GM19452 (cell line): Measurements from ENCODE around the gene STAG3.
"Not testable (repeated sequence)": the region's sequence is repeated elsewhere in the genome, so short reads cannot be mapped to it uniquely, and the experiment has no call there.

Experiments
- ATAC-seq: cut with Tn5 transposase; IDR thresholded peaks from one replicate; pipeline ENCODE4 v1.9.1; 2021; ENCODE audit not compliant: unreplicated experiment

STAG3 gene, protein sequence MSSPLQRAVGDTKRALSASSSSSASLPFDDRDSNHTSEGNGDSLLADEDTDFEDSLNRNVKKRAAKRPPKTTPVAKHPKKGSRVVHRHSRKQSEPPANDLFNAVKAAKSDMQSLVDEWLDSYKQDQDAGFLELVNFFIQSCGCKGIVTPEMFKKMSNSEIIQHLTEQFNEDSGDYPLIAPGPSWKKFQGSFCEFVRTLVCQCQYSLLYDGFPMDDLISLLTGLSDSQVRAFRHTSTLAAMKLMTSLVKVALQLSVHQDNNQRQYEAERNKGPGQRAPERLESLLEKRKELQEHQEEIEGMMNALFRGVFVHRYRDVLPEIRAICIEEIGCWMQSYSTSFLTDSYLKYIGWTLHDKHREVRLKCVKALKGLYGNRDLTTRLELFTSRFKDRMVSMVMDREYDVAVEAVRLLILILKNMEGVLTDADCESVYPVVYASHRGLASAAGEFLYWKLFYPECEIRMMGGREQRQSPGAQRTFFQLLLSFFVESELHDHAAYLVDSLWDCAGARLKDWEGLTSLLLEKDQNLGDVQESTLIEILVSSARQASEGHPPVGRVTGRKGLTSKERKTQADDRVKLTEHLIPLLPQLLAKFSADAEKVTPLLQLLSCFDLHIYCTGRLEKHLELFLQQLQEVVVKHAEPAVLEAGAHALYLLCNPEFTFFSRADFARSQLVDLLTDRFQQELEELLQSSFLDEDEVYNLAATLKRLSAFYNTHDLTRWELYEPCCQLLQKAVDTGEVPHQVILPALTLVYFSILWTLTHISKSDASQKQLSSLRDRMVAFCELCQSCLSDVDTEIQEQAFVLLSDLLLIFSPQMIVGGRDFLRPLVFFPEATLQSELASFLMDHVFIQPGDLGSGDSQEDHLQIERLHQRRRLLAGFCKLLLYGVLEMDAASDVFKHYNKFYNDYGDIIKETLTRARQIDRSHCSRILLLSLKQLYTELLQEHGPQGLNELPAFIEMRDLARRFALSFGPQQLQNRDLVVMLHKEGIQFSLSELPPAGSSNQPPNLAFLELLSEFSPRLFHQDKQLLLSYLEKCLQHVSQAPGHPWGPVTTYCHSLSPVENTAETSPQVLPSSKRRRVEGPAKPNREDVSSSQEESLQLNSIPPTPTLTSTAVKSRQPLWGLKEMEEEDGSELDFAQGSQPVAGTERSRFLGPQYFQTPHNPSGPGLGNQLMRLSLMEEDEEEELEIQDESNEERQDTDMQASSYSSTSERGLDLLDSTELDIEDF

DNA sequence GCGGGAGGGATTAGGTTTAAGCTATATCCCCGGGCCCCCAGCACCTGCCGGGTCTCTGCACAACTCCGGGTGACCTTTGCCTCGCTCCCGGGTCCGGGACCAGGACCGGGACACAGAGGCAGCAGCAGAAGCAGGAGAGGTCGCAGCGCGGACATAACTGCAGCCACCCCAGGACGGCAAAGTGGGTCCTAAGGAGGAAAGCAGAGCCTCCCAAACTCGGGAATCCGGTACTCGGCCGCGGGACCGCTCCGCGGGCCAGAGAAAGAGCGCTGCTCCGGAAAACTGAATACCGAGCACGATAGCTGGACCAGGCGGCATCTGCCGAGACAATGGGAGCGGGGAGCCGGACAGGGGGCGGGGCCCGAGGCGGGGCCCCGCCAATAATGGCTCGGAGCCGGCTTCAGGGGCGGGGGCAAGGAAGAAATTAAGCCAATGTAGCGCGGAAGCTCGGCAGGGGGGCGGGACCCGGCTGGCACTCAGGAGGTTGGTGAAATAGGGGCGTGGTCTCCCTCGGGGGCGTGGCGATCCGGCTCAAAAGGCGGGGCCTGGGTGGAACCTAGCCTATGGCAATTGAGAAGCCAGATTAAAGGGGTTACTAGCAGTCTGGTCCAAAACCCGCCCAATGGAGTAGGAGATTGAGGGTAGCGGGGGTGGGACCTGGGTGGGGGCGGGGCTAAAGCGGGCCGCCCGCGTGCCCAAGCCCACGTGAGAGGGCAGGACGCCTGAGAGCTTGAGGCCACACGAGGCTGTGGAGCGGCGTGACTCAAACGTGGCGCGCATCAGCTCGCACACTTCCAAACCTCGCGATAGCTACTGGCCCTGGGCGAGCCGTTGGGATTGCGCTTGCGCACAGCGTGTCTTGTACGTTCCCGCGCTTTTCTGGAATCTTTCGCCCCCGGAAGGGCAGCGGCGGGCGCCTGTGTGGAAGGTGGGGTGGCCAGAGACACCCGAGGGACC is at the start of gene STAG3, which contains the start of gene GPC2:
Gene STAG3, plus strand, starts transcription at position 874 of the 957 bp plus-strand sequence. CDS start 2,639 bp downstream, outside the sequence.
Gene GPC2, minus strand, starts transcription at position 337 of the 957 bp plus-strand sequence. Its CDS starts 182 bp downstream, at position 155.
- peak; percentile 83 for ATAC-seq

DNA sequence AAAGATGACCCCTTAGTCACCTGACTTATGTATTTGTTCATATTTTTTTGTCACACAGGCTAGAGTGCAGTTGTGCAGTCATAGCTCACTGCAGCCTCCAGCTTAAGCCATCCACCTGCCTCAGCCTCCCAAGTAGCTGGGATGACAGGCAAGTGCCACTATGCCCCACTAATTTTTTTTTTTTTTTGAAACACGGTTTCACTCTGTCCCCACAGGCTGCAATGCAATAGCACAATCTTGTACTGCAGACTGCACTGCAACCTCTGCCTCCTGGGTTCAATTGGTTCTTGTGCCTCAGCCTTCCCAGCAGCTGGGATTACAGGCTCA is 49.1 kb upstream of the STAG3 start:
- no peak for ATAC-seq

DNA sequence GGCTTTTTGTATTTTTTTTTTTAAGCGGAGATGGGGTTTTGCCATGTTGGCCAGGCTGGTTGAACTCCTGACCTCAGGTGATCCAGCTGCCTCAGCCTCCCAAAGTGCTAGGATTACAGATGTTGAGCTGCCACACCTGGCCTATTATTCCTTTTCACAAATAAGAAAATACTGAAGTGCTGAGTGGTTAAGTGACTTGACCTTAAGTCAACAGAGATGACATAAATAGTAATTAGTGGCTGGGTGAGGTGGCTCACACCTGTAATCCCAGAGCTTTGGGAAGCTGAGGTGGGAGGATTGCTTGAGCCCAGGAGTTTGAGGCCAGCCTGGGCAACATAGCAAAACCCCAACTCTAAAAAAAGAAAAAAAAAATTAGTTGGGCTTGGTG is 47.5 kb upstream of the STAG3 start:
- ATAC-seq: not testable (repeated sequence)

DNA sequence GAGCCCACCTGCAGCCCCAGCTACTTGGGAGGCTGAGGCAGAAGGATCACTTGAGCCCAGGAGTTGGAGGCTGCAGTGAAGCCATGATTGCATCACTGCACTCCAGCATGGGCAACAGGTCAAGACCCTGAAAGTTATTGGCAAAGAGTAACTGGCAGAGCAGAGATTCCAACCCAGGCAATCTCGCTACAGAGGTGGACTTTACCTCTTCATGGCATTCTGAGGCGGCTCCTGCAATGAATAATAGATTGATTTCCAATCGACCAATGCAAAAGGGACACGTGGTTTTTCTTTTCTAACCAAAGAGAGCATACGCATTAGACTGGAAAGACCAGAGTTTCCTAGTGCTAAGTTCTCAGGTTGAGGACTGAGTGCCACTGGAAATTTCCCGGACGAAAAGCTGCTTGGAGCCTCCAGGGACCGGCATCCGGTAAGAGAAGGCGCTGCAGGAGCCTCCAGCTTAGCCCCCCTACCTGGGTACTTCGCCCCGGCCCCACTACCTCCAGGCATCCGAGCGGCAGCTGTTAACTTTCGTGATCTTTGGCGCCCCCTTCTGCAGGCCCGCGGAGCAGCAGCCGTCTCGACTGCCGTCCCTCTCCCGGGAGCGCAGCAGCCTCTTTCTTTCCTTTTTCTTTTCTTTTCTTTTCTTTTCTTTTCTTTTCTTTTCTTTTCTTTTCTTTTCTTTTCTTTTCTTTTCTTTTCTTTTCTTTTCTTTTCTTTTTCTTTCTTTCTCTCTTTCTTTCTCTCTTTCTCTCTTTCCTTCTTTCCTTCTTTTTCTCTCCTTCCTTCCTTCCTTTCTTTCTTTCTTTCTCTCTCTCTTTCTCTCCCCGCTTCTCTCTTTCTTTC is 46.9 kb upstream of the STAG3 start:
- no peak for ATAC-seq

DNA sequence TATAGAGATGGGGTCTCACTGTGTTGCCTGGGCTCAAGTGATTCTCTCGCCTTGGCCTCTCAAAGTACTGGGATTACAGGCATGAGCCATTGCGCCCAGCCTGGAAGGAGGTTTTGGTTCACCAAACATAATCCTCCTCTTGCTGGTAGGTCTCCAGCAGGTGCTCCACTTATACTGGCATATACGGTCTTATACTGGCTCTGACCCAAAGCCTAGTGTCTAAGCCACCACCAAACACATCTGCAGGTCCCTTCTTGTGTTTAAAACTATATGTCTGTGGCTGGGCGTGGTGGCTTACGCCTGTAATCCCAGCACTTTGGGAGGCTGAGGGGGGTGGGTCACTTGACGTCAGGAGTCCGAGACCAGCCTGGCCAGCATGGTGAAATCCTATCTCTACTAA is 45.6 kb upstream of the STAG3 start:
- no peak for ATAC-seq

DNA sequence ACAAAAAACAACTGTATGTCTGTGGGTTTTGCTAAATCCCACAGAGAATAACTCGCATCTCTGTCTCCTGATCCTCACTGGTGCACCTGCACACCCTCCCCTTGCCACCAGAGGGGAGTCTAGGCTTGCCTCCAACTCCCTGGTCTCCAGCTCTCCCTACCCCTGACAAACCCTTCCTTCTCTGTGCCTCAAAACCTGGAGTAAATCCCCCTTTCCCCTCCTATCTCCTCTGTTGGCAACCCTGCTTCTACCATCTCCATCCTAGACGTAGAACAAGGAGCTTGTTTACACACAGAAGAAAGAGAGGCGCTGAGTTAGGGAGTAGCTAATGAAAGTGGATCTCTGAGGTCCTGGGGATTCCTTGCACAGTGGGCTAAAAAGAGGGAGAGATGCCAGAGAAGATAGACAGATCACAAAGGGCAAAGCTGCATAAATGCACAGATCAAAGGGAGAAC is 45.0 kb upstream of the STAG3 start:
- no peak for ATAC-seq

DNA sequence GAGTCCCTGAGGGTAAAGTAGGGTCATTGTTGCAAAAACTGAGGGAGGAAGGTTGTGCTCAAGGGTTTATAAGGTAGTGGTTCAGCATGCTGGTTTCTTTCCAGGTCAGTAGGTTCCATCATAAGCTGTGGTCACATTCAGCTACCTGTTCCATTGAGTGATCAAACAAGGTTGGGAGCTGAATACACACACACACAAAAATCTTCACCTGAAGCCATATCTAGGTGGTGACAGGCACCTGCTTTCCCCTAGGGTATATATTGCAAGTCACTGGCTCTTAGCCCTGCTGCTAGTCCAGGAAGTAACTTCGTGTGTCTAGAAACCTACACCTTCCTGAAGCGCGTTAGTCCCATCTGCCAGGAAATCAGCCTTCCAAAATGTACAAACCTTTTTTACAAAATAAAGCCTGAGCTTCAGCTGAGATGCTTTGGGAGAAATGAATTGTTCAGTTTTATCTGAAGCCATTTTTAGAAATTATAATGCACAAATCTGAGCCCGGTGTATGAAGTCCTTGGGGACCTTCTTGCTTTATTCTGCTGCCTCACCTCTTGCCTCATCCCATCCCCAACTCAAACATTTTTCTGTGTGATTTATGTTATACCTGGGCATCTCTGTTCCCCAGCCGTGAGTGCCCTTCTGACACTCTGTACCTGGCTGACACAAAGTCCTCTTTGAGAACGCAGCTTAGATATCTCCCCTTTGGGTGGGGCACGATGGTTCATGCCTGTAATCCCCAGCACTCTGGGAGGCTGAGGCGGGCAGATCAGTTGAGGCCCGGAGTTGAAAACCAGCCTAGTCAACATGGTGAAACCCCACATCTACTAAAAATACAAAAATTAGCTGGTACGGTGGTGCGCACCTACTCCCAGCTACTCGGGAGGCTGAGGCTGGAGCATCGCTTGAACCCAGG is 39.6 kb upstream of the STAG3 start:
- ATAC-seq: no peak

DNA sequence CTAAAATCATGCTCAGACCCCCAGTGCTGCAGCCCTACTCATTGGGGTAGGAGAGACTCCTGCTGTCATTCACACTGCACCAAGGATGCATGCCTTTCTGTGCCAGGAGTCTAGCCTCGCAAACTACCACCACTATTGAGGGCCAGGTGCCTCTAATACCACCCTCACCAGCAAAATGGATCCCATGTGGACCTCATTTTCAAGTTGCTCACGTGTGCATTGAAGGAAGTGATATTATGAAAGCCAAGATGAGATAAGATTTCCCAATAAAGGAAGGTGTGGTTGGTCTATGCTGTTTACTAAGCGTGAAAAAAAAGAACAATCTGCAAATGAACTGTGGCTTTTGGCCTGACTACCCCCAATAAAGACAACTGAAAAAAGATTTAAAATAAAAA is 36.2 kb upstream of the STAG3 start:
- ATAC-seq: no peak

DNA sequence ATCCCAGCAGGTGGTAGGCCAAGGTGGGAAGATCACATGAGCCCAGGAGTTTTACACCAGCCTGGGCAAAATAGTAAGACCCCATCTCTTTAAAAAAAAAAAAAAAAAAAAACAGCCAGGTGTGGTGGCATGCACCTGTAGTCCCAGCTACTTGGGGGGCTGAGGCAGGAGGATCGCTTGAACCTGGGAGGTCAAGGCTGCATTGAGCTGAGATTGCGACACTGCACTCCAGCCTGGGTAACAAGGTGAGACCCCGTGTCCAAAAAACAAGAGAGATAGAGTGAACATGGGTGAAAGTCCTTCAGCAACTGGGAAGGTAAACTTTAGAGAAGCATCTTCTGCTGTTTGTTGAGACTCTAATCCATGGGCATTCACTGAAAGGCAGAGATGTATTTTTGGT is 35.3 kb upstream of the STAG3 start:
- ATAC-seq: no peak

DNA sequence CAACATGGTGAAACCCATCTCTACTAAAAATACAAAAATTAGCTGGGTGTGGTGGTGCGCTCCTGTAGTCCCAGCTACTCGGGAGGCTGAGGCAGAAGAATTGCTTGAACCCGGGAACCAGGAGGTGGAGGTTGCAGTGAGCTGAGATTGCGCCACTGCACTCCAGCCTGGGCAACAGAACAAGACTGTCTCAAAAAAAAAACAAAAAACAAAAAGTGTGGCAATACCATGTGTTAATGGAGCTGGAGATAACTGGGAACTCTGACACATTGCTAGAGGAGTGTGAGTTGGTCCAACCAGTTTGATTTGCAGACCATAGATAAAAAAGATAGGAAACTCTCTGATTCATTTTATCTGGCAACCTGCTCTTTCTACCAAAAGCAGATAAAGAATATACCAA is 31.4 kb upstream of the STAG3 start:
- not testable (repeated sequence) for ATAC-seq

DNA sequence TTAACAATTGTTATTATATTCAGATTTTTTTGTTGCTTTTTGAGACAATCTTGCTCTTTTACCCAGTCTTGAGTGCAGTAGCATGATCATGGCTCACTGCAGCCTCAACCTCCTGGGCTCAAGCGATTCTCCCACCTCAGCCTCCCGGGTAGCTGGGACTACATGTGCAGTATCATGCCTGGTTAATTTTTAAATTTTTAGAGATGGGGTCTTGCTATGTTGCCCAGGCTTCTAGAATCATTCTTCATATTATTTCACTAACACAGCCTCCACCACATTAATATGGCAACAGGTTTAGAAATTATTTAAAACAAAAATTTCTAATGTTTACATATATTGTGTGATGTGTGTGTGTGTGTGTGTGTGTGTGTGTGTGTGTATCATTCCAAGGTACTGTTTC is 30.4 kb upstream of the STAG3 start:
- no peak for ATAC-seq

DNA sequence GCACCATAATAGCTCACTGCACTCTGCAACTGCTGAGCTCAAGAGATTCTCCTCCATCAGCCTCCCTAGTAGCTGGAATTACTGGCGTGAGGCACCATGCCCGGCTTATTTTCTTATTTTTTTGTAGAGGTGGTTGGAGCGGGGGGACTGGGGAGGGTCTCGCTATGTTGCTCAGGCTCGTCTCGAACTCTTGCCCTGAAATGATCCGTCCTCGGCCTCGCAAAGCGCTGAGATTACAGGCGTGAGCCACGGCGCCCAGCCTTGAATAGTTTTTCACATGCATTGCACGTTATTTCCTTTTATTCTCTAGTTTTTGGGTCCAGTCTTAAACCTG is 29.5 kb upstream of the STAG3 start:
- ATAC-seq: no peak

DNA sequence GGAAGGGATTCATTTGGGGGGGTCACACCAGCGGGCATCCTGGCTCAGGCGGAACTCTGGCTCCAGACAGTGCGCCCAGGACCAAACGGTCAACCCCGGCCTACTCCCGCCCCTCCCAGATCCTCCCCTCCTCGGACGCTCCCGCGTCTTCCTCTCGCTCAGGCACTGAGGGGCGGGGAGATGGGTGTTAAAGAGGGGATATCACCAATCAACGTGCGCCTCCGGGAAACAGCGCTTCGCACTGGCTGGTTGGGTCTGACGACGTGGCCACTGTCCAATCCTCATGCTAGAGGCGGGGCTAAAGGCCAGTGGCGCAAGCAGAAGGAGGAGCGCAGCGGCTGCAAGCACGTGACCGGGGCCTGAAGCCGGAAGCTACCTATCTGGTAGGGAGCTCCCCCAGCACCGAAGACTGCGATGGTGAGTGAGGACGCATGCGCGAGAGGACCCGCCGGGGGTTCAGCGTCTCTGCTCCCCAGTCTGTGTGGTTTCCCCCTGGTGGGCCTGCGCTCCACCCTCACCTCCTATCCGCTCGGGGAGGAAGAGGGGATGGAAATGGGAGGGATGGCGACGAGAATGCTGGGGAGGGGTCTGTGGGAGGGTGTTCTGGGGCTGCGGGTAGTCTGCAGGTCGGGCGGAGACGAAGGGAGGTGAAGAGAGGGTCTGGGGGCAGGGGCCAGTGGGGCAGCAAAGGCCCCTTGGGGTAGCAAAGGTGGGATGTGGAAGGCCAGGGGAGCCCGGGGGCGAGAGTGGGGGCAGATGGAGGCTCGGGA is 29.0 kb upstream of the STAG3 start, which contains the start of gene LAMTOR4:
Gene LAMTOR4, plus strand, starts transcription at position 360 of the 770 bp plus-strand sequence. Its CDS starts 55 bp downstream, at position 415.
- ATAC-seq: peak; percentile 97

DNA sequence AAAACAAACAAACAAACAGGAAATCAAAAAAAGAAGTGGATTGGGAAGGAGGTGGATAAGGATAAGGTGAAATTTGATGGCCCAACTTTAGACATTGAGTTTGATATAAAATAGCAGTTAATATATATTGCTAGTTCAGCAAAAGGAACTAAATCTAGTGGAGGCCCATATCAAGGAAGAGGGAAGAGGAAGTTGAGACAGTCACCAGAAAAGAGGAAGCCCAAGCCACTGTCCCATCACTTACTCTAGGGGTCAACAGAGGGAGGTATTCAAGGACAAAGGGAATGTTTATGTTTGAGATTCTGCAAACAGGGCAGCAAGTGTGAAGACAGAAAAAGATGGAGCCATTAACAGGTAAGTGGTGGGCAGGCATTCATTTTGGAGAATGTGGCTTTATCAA is 25.3 kb upstream of the STAG3 start:
- no peak for ATAC-seq

DNA sequence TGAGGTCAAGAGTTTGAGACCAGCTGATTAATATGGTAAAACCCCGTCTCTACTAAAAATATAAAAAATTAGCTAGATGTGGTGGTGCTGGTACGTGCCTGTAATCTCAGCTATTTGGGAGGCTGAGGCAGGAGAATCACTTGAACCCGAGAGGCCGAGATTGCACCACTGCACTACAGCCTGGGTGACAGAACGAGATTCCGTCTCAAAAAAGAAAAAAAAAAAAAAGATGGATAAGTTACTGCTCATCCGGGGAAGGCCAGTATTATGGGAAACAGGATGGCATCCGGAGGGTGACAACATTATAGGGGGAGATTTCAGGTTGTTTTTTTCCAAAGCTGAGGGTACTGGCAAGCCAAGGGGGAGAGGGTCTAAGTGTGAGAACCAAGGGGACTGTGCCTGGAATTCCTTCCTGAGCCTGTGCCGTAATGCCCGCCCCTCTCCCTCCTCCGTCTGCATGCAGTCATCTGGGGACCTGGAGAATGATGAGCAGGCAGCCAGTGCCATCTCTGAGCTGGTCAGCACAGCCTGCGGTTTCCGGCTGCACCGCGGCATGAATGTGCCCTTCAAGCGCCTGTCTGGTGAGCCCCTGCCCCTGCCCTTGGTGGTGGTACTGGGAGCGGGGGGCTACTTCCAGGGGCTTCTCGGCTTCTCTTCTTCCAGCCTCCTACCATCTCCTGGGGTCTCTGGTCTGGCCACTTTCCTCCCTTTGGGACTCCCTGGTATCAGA is 24.6 kb upstream of the STAG3 start:
- no peak for ATAC-seq

DNA sequence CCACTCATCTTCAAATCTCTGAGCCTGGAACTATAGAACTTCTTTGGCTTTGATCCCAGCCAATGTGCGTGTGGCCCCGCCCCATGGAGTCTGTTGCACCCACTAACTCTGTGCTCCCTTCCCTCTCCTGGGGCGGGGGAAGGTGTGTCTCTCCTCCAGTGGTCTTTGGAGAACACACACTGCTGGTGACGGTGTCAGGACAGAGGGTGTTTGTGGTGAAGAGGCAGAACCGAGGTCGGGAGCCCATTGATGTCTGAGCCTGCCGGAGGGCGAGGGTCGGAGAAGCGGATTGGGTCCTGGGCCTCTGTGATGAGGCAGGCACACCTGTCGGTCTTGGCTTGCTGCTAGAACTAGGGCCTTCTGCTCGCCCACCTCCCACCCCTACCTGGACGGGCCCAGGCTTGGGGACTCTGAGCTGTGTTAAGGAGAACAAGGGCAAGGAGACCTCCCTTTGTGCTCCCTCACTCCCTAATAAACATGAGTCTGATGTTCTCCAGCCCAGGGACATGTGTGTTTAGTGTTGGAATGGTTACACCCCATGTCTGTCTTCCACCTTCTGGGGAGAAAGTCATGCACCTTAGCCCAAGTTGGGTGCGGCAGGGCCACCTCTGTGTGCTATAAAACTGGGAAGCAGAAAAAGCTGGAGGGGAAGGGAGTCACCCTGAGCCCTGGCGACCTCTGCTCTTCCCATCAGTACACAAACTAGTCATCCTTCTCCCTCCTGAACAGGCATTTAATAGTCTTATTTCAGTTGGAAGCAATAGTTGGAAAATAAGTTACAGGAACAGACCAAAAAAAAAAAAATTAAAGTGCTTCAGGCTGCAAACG is 23.8 kb upstream of the STAG3 start:
- no peak for ATAC-seq
